SKM-1 (cell line): ENCODE measurements around the gene GNAI2.
"Not testable (repeated sequence)": the region's sequence is repeated elsewhere in the genome, so short reads cannot be mapped to it uniquely, and the experiment has no call there.

ENCODE experiments used
- DNase-seq: peaks from one replicate; lab custom pipeline; 2025; ENCODE audit not compliant: unreplicated experiment; lab: John Stamatoyannopoulos, UW

The GNAI2 gene

DNA sequence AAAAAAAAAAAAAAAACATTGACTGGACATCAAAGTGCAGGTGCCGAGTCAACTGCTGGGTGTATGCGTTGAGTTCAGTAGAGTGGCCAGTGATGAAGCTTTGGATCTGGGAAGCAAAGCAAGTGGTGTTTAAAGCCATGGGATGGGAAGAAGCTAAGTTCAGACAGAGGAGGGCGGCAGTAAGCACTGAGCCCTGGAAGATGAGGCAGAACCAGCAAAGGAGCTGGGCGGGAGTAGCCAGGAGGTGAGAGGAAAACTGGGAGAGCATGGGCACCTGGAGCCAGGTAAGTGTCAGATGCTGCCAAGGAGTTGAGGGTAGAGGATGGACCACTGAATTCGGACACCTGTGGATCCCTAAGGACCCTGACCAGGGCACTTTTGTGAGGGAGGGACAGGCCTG lies 11.4 kb upstream of the GNAI2 start:
- no peak for DNase-seq

DNA sequence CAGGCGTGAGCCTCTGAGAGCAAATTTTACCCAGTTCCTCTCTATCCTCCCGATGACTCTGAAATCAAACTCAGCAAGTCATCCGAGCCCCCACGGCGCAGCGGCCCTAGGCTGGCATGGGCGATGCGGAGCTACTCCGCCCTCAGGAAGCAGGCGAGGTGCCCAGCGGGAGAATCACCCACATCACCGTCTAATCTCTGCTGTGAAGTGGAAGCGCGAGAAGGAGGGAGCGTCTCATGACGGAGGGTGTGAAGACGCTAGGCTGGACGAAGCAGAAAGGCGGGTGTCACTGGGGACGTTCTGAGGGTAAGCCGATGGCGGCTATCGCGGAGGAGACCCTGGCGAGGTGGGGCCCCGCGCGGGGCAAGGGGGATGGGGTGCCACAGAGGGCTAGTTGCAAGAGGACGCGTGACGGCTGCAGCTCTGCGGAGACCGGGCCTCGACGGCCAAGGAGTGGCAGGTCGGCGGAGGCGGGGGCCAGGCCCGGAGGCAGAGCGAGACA lies 9.1 kb upstream of the GNAI2 start:
- DNase-seq: no peak

DNA sequence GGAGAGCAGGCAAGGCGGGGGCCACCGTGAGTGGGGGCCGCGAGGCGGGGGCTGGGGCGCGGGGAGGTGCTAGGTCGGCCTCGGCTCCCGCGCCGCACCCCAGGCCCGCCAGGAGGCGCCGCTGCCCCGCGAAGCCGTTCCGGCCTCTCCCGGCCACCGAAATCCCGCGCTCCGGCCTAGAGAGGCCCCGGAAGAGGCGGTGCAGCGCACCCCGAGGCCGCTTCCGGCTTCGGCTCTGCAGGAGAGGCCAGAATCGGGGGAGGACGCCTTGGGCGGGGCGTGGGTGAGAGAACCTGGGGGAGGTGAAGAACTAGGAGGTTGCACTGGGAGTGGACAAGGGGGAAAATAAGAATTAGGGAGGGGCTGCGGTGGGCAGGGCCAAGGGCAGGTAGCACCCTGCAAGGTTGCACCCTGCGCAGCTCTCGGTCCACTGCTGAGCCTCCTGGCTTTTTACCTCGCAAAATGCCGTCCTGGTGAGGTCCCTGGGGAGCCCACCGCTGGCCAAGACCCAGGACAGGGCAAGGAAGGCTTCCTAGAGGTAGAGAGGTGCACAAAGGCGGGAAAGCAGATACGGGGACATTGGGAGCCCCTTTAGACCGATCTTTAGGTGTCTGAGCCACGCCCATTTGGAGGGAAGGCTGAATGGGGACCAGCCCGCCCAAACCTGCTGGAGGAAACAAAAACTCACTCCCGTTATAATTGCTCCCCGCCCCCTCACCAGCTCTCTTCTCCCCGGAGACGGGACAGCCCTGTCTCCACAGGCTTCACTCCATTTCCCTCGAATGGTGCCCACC lies 8.4 kb upstream of the GNAI2 start:
- DNase-seq: peak; percentile 84

DNA sequence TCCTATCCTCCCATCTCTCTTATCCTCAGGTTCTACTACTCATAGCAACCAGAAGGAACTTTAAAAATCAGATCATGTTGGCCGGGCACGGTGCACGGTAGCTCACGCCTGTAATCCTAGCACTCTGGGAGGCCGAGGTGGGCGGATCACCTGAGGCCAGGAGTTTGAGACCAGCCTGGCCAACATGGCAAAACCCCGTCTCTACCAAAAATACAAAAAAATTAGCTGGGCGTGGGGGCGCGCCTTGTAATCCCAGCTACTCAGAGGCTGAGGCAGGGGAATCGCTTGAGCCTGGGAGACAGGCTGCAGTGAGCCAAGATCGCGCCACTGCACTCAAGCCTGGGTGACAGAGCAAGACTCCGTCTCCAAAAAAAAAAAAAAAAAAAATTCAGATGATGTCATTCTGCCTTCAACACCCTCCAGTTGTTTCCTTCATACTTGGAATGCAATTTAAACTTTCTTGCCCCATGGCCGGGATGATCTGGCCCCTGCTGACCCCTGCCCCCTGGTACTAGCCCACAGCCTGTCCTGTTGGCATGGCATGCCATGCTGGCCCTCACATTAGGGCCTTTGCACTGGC lies 7.7 kb upstream of the GNAI2 start:
- DNase-seq: not testable (repeated sequence)

DNA sequence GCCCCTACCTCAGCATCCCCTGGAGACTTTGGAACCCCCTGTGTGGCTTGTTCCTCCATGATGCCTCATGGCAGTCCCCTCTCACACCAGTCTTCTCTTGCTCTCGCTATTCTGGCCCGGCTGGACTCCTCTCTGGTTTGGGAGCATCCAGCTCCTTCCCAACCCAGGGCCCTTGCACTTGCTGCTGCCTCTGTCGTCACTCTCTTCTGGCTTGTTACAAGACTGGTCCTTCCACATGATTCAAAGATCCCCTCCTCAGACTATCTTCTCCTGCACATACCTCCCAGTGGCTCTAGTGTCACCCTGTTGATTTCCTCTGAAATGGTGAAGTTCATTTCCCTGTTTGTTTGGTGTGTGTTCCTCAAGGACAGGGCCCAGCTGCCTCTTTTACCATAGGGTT lies 6.5 kb upstream of the GNAI2 start:
- DNase-seq: no peak

DNA sequence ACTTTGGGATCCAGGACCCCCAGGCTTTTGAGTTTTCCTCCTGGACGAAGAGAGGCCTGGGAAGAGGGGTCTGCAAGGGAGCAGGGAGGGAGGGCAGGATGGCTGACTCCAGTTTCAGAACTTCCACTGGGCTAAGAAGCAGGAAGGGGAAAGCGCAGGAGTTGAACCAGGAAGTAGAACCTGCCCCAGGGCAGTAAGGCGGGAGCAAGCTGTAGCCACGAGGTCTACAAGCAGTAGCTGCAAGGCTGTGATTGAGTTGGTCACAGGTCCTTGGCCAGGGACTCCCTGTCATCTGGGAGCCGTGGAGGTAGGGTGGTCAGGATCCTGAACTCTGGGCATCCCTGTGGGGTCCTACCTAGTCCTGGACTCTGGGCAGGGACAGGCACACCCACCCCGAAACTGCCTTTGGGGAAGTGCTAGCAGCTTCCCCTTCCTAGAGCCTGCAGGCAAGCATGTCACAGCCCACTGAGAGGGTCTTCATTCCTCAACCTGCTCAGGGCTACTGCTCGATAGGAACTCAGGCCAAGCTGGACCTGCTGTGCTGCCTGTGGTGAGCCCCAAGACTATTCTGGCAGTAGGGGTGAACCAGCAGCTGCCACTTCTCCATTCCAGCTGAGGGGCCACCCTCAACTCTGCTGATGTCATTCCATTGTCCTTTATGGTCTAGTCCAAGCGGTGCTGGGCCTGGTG lies 5.8 kb upstream of the GNAI2 start:
- peak; percentile 26 for DNase-seq

DNA sequence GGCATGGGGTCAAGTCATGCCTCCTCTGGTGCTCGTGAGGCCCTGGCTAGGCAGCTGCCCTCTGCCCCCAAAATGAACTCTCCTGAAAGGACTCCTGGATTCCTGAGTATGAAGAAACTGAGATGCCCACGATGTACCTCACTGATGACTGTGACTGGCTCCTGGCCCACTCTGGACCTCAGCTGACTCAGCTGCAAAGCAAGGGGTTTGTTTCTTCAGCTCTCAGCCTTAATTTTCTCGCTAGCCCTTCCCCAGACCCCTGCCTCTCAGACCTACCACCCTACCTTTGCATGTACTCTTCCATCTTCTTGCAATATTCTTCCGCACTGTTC lies 5.2 kb upstream of the GNAI2 start:
- DNase-seq: no peak

DNA sequence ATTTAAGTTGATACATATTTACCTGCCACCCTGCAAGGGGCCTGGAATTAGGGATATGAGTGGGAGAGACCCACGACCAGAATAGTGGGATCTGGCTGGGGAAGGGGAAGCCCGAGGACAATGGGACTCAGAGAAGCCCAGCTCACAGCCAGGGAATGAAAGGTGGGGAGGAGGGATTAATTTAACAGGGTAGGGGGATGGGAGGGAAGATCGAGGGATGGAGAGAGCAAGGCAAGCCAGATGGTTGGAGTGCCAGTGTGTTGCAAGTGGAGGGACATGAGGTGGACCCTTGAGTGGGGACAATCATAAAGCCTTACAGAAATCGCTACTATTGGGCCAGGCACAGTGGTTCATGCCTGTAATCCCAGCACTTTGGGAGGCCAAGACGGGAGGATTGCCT lies 4.4 kb upstream of the GNAI2 start:
- DNase-seq: no peak

DNA sequence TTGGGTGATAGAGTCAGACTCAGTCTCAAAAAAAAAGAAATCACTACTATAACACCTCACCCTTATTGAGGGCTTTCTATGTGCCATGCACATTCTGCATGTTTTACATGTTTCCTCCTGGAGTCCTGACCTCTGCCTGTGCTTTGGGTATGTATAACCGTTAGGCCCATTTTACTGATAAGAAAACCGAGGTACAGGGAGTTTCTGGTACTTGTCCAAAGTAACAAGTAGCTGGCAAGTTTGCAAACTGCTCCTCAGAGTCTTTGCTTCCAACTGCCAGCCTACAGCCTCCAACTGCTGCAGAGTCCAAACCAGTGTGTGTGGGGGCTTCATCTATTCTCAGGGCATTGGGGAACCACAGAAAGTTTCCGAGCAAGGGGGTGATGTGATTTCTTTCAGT lies 3.7 kb upstream of the GNAI2 start:
- no peak for DNase-seq

DNA sequence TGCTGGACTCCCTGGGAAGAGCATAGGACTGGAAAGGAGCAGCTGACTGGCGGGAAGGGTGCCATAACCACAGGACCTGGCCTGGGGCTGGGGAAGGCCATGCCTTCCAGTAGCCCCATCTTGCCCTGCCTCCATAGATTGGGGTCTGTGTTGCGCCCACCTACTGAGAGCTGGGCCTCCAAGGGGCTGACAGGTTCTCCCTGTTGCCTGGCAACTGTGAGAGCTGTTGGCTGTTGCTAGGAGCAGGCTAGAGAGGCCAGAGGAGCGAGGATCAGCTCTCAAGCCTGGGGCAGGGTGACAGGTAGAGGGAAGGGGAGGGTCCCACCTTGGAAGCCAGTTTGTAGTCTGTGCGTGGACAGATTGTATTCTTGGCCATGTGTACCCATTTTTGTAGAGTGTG lies 2.8 kb upstream of the GNAI2 start:
- no peak for DNase-seq

DNA sequence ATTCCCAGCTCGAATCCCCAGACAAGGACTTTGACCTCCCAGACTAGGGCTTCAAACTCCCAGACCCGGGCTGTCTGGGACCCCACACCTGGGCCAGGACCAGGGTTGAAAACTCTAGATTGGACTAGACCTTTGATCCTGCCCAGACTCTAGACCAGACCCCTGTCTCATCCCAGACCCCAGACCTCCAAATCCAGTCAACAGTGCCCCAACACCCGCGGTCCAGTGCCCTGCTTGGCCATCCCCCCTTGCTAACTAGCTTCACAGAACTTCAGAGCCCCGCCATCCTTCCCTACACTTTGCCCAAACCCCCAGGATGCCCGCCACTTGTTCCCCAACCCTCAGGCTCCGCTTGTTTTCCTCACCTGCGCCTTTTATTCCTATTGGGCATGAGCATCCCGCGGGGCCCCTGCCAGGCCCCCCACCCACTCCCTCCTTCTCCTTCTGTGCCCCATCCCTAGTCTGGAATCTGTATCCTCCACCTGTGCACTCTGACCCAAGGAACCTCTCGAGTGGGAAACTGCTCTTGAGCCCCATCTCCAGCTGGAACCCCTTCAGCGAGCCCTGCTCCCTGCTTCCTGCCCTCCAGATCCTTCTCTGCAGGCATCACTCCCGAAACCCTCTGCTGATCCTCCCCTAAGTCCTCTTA lies 604 bp downstream of the GNAI2 start:
- DNase-seq: no peak

DNA sequence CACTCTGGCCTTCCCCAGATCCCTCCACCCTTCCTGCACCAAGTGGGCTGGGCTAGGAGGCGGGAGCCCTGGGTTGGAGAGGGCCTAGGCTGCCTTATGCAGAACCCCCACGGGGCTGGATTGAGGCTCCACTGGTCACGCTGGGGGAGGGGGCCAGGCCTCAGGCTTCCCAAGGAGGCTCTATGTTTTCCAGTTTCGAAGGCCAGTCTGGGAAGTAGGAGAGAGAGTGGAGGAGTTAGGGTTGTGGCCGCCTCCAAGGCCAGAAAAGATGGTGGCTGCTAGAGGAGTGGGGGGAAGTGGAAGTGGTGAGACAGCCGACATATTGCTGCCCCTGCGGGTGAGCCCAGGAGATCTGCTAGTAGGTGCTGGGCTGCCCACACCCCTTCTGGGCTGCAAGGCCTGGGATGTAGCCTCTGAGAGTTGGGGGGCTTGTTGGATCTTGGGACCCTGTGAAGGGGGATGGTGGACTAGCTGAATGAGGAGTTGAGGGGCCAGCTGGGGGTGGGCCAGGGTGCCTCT lies 1.2 kb downstream of the GNAI2 start:
- DNase-seq: no peak

DNA sequence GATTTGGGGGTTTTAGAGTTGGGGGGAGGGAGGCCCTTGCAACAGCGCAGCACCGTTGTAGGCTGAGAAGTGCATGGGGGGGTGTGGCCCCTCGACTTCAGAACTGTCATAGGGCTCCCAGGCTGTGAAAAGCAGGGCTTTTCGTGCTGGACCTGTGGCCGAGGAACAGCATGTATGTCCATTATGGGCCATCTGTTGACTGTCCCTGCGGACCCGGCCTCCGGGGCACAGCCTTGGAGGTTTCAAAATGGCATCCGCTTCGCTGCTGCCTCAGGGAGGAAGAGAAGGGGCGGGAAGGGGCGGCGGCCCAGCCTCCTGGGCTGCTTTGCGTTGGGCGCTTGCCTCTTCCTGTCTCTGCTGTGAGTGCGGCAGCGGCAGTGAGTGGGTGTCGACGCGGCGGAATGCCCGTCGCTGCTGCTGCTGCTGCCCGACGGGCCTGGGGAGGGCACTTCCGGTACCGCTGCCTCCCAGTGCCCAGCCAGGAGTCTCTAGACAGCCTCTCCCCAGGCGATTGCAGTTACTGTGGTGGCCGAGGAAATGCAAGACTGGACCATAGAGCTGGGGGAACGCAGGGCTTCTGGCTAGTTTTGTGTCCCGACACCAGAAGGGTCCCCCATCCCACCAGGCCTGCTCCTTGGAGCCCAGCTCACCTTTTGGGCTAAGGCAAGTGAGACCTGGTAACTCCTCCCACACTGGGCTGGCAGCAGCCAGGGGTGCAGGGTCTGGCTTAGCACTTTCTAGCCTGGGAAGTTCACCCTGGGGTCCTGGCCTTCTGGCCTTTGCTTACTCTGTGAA lies 1.9 kb downstream of the GNAI2 start:
- DNase-seq: peak; percentile 62

DNA sequence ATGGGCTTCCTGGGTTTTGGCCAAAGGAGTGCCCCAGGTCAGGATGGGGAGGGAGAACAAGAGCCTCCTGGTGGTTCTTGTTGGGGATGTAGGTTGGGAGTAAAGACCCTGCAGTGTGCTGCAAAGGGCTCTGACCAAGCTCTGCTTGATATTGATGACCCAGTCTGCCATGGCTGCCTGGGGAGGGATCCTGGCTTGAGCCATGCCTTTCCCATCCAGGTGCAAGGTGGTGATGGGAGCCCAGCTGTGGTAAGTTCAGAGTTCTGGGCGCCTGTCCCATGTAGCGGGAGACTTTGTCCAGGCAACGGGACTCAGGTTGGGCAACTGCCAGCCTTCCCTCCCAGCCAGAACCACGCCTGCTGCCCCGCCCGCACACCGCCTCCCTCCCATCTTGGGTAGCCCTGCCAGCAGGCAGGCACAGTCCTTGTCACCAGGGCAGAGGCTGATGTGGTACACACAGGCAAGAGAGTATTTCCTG lies 2.6 kb downstream of the GNAI2 start:
- DNase-seq: no peak

DNA sequence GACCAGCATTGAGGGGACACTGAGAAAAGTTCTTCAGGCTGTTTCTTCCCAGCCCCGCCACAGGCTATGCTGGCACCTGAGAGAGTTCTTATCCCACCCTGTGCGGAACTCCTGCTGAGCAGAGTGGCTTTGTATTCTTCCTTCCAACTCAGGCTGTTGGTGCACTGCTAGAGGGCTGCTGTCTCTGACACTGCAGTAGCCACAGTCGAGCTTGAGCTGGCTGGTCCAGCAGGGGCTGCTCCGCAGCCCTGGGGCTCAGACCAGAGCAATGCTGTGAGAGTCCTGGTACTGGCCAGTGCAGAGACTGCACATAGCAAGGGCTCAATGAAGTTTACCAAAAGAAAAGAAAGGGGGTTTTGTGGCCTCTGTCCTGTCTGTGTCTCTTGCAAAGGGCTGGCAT lies 3.6 kb downstream of the GNAI2 start:
- DNase-seq: no peak

DNA sequence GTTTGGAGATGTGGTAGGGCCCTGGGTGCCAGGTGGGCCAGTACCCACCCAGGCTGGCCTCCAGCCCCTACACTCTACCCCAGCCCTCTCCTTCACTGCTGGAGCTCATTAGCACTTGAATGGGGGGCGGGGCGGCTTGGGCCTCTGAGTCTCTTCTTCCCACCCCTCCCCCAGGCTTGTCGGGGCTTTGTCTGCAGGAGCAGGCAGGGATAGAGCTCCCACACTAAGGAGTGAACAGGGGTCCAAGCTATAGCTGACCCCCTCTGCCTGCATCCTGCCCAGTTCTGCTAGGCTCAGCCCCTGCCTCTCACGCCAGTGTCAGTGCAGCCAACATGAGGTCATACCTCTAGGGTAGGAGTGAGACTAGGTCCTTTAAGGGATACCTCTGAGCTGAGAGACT lies 5.2 kb downstream of the GNAI2 start:
- no peak for DNase-seq

DNA sequence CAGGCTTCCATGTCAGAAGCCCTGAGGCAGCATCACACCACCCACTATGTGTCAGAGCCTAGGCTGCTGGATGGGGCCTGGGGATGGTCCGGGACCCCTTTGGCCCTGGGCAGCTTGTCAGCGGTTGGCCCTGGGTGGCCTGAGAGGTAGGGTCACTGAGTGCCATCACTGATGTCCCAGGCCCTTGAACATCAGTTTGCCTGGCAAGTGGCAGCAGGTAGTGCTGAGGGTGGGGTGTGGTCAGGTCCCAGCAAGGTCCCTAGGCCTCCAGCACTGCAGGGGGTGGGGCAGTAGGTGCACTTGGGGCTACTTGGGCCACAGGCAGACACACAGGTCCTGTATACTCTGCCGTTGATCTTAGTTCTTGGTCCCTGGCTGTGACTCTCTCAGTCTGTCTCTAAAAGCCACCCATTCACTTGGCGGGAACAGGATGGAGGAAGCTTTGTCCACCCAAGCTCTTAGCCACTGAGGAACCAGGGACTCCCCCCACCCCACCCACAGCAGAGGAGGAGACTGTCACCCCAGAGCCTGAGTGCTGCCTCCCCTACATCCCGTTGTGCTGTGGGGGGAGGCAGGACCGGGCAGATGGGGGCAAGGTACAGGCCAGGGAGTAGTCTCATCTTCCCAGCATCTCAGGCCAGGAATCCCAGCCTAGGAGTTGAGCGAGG lies 5.8 kb downstream of the GNAI2 start:
- DNase-seq: no peak

DNA sequence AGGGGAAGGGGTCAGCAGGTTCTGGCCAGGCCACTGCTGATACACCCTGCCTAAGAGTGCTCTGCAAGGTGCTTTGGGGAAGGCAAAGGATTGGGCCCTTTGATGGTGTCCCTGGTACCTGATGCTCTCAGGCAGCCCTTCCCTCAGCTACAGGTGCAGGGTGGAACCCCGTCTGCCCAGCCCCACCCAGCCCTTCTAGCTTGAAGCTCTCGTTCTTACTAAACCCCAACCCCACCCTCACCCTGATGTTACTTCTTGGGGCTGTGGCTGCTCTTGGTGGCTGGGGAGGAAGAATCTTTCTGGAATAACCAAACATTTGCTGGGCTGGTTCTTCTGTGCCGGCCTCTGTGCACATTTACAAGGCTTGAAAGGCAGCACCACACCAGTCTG lies 6.4 kb downstream of the GNAI2 start:
- no peak for DNase-seq

DNA sequence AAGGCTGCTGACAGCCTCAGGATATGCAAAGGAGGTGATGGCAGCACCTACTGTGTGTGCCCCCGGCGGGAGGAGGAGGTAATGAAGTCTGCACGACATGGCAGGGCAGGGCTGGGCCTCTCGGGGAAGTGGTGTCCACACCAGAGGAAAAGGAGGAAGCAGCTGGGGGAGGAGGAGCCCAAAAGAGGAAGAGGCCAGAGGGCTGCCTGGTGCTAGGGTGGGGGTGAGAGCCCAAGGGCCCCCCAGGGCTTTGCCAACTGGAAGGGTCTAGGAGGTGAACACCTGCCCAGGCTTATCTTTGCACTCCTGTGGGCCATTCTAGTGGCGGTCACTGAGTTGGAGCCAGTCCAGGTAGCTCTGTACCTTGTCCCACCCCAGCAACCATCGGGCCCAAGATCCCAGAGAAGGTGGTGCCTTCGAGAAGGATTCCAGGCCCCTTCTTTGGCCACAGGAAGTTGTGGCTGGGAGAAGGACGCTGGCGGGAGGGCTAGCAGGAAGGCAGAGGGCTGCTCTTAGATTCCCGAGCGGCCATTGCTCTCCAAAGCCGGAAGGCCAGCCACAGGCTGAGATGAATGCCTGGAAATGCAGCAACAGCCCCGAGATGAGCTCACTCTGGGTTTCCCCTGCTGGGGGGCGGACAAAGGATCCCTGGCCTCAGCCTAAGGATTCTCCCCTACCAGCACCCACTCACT lies 7.0 kb downstream of the GNAI2 start:
- DNase-seq: peak; percentile 98

DNA sequence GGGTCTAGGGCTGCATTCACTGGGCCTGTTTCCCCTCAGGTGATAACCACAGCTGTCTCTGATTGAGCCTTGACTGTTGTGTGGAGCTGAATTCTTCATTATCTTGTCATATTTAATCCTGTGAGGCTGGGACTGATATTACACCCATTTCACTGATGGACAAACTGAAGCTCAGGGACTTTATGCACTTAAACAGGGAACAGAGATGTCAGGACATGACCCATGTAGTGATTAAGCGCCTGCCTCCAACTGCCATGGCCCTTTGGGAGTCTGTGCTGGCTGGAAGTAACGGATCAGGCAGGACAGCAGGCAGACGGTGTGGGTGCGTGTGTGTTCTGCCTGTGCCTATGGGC lies 7.5 kb downstream of the GNAI2 start:
- no peak for DNase-seq
